CD4-positive, alpha-beta memory T cell (primary cell): ENCODE measurements around the gene OTOP2. TPM values are rescaled to one million over a fixed set of nuclear protein-coding genes. Genes with fewer than 3 reads are reported as not detected.
A peak's percentile ranks its signal among the peaks of the same experiment; 100 is the strongest.

ENCODE experiments used
- CTCF ChIA-PET: fragments of 350-600 bp; sonication (Branson Sonifier 250); formaldehyde crosslinking; loops from one replicate; lab custom pipeline; 2021; ENCODE audit warnings: inconsistent platforms; ENCODE audit not compliant: partially characterized antibody; lab: Charles Lee
- POLR2A ChIA-PET: fragments of 350-600 bp; sonication (Branson Sonifier 250); formaldehyde crosslinking; loops from one replicate; lab custom pipeline; 2021; ENCODE audit not compliant: partially characterized antibody; lab: Charles Lee
- DNase-seq, 5 donors: peaks; one replicate each; pipeline versions ENCODE4 v3.0.0 to v3.0.0-alpha.2; 2020 to 2022; ENCODE audit warnings: mixed read lengths in 1 of 5
- H3K27ac ChIP-seq: one replicate; pipeline ENCODE4 v1.7.0; 2013; ENCODE audit warnings: low read depth, low read length
- H3K27me3 ChIP-seq: 2 replicates; pipeline ENCODE4 v1.7.0; 2013; ENCODE audit warnings: mild to moderate bottlenecking, low read length, moderate library complexity; ENCODE audit not compliant: insufficient read depth
- H3K36me3 ChIP-seq: 2 replicates; pipeline ENCODE4 v1.7.0; 2013; ENCODE audit warnings: mild to moderate bottlenecking, low read length, moderate library complexity; ENCODE audit not compliant: insufficient read depth
- H3K4me1 ChIP-seq: 2 replicates; pipeline ENCODE4 v1.7.0; 2013; ENCODE audit warnings: mild to moderate bottlenecking, low read length, moderate library complexity; ENCODE audit not compliant: insufficient read depth
- H3K4me3 ChIP-seq, 2 donors: one replicate each; pipeline ENCODE4 v1.7.0; 2013; ENCODE audit warnings: low read length in 2 of 2, mild to moderate bottlenecking in 1 of 2
- H3K9me3 ChIP-seq, 2 donors: one replicate each; pipeline ENCODE4 v1.7.0; 2013; ENCODE audit warnings: low read length in 2 of 2, control low read depth in 1 of 2; ENCODE audit not compliant: control insufficient read depth in 1 of 2
- H3K27ac Mint-ChIP-seq, 7 donors: one replicate each; pipeline ENCODE4 v1.8.0; 2020 to 2021; ENCODE audit warnings: mixed read lengths in 7 of 7, mild to moderate bottlenecking in 6 of 7, inconsistent platforms in 3 of 7, moderate library complexity in 3 of 7
- H3K27me3 Mint-ChIP-seq, 2 donors: one replicate each; pipeline ENCODE4 v1.8.0; 2020 to 2021; ENCODE audit warnings: mixed read lengths in 2 of 2
- H3K36me3 Mint-ChIP-seq, 2 donors: one replicate each; pipeline ENCODE4 v1.8.0; 2020 to 2021; ENCODE audit warnings: mixed read lengths in 2 of 2, inconsistent platforms in 1 of 2, mild to moderate bottlenecking in 1 of 2
- H3K4me1 Mint-ChIP-seq, 4 donors: one replicate each; pipeline ENCODE4 v1.8.0; 2020 to 2021; ENCODE audit warnings: mixed read lengths in 4 of 4, mild to moderate bottlenecking in 1 of 4
- H3K4me3 Mint-ChIP-seq, 8 donors: one replicate each; pipeline ENCODE4 v1.8.0; 2020 to 2021; ENCODE audit warnings: mixed read lengths in 8 of 8, mild to moderate bottlenecking in 7 of 8, moderate library complexity in 6 of 8, inconsistent platforms in 3 of 8
- H3K9me3 Mint-ChIP-seq, 8 donors: one replicate each; pipeline ENCODE4 v1.8.0; 2020 to 2021; ENCODE audit warnings: mixed read lengths in 8 of 8, mild to moderate bottlenecking in 5 of 8, inconsistent platforms in 3 of 8, moderate library complexity in 1 of 8
- intact Hi-C: fragments of 100-400 bp; cut with micrococcal nuclease; formaldehyde crosslinking; loops from one replicate; pipeline ENCODE4 v1.15.1; 2023
- polyA plus RNA-seq, 2 donors: library from polyadenylated mRNA; unstranded; fragments of 300-500 nt; fragmentation: Illumina TruSeq; gene quantifications; one replicate each; pipeline ENCODE4 v1.2.3, GENCODE V29; 2021
- total RNA-seq, 2 experiments: library from RNA; stranded (reverse); gene quantifications; one replicate each; pipeline ENCODE4 v1.2.3, GENCODE V29; 2021

The OTOP2 gene
- total and polyA plus RNA-seq, 4 experiments from 2014 or later, result not detected

DNA sequence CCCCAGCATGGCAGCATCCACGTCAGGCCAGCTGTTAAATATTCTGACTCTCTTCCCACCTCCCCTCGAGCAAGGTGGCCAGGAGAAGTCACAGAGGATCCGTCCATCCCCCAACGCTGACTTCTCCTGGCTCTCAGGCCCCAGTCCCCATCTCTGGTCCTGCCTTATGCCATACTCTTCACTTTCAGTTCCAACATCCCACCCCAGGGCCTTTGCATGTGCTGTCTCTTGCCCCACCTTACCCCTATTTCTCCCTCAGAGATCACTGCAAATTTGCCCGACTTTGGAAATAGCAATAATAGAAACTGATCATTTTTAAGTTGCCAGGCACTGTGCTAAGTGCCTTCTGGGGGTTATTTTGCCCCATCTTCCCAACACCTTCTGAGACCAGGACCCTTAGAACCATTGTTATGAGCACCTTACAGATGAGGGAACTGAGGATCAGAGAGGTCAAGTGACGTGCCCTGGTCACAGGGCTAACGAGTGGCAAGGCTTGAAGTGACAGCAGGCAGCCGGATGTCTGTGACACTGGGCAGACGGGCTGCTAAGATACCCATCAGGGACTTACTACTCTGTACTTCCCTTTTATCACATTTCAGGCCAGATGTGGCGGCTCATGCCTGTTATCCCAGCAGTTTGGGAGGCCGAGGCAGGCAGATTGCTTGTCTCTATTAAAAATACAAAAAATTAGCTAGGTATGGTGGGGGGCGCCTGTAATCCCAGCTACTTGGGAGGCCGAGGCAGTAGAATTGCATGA lies 30.8 kb downstream of the OTOP2 start:
- H3K27ac ChIP-seq, result no peak overlapping the region
- H3K36me3 Mint-ChIP-seq, result no peaks in the 10 kb centered on the region
- H3K4me3 Mint-ChIP-seq, result no peak overlapping the region
- peak overlapping the region in 1 of 7 donors; percentile 35 for H3K27ac Mint-ChIP-seq
- H3K27me3 Mint-ChIP-seq, result no peaks in the 10 kb centered on the region
- no peak overlapping the region for H3K4me3 ChIP-seq
- intact Hi-C loops, result no loop called here
- ChIA-PET CTCF (interaction anchor here (1.7 kb wide), 1 partner anchor 159 kb away, joined by 5 read pairs; no protein-coding TSS in a partner anchor), POLR2A (no interaction called here)
- H3K9me3 Mint-ChIP-seq, result no peaks in the 10 kb centered on the region
- no peaks in the 10 kb centered on the region for H3K27me3 ChIP-seq
- no peaks in the 10 kb centered on the region for H3K9me3 ChIP-seq
- no peaks in the 10 kb centered on the region for H3K36me3 ChIP-seq
- peaks cover 0 to 6% (median 1%) of the 10 kb centered on the region in 4 donors for H3K4me1 Mint-ChIP-seq
- no peaks in the 10 kb centered on the region for H3K4me1 ChIP-seq
- DNase-seq, result no peak

DNA sequence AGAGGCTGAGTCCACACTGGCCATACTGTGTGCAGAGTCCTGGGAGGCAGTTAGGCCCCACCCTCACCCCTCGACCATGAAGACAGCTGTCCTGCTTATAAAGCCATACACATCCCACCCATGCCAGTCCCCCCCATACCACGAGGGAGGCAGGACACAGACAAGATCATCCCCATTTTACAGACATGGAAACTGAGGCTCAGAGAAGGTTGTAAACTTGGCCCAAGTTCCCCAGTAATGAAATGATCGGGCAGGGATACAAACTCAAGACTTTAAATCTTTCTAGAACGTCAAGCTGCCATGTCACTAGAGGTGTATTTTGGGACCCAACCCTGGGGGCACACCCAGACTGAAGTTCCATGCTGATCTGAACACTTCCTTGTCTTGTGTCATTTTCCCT lies 32.0 kb downstream of the OTOP2 start:
- Mint-ChIP-seq H3K36me3 (no peaks in the 10 kb centered on the region), H3K9me3 (no peaks in the 10 kb centered on the region), H3K4me3 (no peak overlapping the region), H3K4me1 (peaks cover 1 to 13% (median 4%) of the 10 kb centered on the region in 4 donors), H3K27ac (no peak overlapping the region), H3K27me3 (no peaks in the 10 kb centered on the region)
- DNase-seq, result no peak
- no peaks in the 10 kb centered on the region for H3K36me3 ChIP-seq
- ChIA-PET POLR2A (no interaction called here), CTCF (interaction anchor here (1.4 to 6.6 kb wide), 4 partner anchors 16 to 234 kb away, joined by 3 to 80 read pairs (median 18); partner anchors contain the start of genes HID1, OTOP2 and USH1G)
- H3K4me3 ChIP-seq, result no peak overlapping the region
- intact Hi-C loops, result no loop called here
- H3K4me1 ChIP-seq, result no peaks in the 10 kb centered on the region
- no peaks in the 10 kb centered on the region for H3K9me3 ChIP-seq
- H3K27ac ChIP-seq, result no peak overlapping the region
- H3K27me3 ChIP-seq, result no peaks in the 10 kb centered on the region

DNA sequence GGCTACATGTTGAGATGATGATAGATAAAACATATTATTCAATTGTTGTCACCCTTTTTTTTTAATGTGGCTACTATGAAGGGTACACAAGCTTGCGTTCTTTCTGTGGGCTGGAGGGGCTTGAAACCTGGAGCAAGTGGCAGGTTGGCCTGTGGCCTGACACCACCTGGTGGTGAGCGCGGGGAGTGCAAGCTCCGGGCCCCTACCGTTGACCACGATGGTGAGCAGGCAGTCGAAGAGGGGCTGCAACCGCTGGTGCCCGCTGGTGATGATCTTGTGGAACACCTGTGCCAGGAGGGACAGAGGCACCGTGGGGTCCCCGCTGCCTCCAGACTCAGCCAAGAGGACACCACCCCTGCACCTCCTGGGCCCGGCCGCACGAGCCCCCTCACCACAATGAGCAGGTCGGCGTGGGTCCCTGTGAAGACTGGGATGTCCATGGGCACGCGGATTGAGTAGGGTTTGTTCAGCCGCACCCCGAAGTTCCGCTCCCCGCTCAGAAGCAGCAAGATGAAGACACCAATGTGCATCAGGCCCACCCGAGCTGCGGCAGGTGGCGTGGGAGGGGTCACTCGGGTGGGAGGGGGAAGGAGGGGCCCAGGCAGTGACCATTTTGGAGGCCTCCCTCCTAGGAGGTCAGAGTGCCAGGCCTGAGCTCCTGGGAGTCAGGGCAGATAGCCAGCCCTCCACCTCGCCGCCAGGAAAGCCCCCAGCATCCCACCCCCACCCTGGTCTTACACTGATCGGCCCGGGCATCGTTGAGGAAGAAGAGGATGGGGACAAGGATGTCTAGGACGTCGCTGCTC lies 34.1 kb downstream of the OTOP2 start:
- ChIA-PET POLR2A (no interaction called here), CTCF (interaction anchor here (0.7 to 6.6 kb wide), 23 partner anchors 9 to 301 kb away, joined by 3 to 80 read pairs (median 4); partner anchors contain the start of genes HID1, MRPL58, NUP85 and OTOP2)
- no peaks in the 10 kb centered on the region for H3K9me3 ChIP-seq
- peak; percentile 62 to 76 (median 66) for DNase-seq
- Mint-ChIP-seq H3K27ac (no peak overlapping the region), H3K36me3 (no peaks in the 10 kb centered on the region), H3K27me3 (no peaks in the 10 kb centered on the region), H3K4me1 (peaks cover 4 to 13% (median 8%) of the 10 kb centered on the region in 4 donors), H3K4me3 (no peak overlapping the region), H3K9me3 (no peaks in the 10 kb centered on the region)
- no peak overlapping the region for H3K4me3 ChIP-seq
- peaks cover 6% of the 10 kb centered on the region for H3K4me1 ChIP-seq
- intact Hi-C loops, result loop anchor here (1.0 kb wide), 2 partner anchors 35 to 167 kb away; partner anchors contain the start of gene USH1G
- H3K27ac ChIP-seq, result no peak overlapping the region
- no peaks in the 10 kb centered on the region for H3K27me3 ChIP-seq
- H3K36me3 ChIP-seq, result no peaks in the 10 kb centered on the region

DNA sequence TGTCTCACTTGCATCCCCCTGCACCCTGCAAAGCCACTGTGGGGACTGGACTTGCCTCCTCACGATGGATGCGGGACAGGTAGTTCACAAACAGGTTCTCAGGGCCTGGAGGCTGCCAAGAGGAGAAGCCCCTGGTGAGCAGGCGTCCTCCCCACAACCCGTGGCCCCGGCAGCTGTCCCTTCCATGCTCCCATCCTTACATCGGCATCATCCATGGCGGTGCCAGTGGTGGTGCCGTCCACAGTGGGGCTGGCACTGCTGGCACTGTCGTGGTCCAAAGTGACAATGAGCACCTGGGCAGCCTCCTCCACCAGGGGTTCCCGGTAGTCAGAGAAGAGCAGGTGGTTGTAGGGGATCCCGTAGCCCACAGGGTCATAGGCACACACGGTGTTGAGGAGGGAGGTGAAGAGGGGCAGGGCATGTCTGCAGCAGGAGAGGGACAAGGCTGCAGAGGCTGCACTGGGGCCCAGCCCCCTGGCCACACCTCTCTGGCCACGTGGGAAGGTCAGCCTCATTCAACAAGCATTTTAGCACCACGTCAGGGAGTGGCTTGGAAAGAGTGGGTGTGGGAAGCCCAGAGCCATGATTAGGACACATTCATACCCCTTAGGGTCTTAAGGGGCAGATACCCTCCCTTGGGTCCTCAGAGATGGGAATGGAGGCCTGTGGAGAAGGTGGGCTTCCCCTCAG lies 35.9 kb downstream of the OTOP2 start:
- Mint-ChIP-seq H3K4me1 (peaks cover 4 to 13% (median 8%) of the 10 kb centered on the region in 4 donors), H3K9me3 (no peaks in the 10 kb centered on the region), H3K4me3 (no peak overlapping the region), H3K36me3 (no peaks in the 10 kb centered on the region), H3K27me3 (no peaks in the 10 kb centered on the region), H3K27ac (peak overlapping the region in 2 of 7 donors; percentile 41 to 54)
- Histone ChIP-seq H3K27me3 (no peaks in the 10 kb centered on the region), H3K9me3 (no peaks in the 10 kb centered on the region), H3K4me3 (no peak overlapping the region), H3K27ac (no peak overlapping the region), H3K4me1 (peaks cover 6% of the 10 kb centered on the region), H3K36me3 (no peaks in the 10 kb centered on the region)
- intact Hi-C loops, result loop anchor here (10.0 kb wide), 1 partner anchor 455 kb away; no protein-coding TSS in a partner anchor
- CTCF ChIA-PET, result interaction anchor here (0.7 to 6.6 kb wide), 24 partner anchors 9 to 452 kb away, joined by 3 to 107 read pairs (median 10); partner anchors contain the start of genes ARMC7, HID1, MRPL58 and OTOP2
- no peak for DNase-seq
- POLR2A ChIA-PET, result interaction anchor here (2.0 to 3.1 kb wide), 2 partner anchors 11 to 52 kb away, joined by 8 to 20 read pairs; partner anchors contain the start of gene MRPL58

DNA sequence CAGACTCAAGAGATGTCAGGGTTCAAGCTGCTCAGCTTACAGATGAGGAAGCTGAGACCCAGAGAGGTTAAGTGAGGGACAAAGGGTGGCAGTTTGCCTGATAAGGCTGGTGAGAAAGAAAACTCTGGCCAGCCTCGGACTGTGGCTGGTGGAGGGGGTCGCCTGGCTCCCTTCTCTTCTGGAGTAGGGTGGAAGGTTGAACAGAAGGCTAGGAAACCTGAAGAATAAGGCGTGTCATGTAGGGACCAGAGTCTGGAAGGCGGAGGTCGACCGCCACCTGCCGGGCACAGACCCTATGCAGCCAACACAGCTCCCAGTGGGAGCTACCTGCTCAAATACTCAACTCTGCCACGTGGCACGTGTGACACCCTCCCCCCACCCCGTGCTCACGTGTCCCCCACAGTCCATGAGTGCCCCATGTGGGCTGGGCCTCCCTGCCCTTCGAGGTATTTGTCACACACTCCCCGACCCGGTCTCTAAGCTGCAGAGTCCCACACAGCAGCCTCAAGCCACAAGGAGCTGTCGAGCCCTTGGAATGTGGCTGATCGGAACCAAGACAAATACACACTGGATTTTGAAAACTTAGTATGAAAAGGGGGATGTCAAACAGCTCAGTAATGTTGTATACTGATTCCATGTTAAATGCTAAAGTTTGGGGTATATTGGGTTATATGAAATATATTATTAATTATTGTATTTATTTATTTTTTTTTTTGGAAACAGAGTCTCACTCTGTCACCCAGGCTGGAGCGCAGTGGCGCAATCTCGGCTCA lies 36.7 kb downstream of the OTOP2 start:
- peak; percentile 25 to 64 (median 33) for DNase-seq
- Histone ChIP-seq H3K27me3 (no peaks in the 10 kb centered on the region), H3K27ac (no peak overlapping the region), H3K4me1 (peaks cover 6% of the 10 kb centered on the region), H3K4me3 (no peak overlapping the region), H3K9me3 (no peaks in the 10 kb centered on the region), H3K36me3 (no peaks in the 10 kb centered on the region)
- H3K9me3 Mint-ChIP-seq, result no peaks in the 10 kb centered on the region
- intact Hi-C loops, result loop anchor here (1.0 to 10.0 kb wide), 8 partner anchors 46 to 454 kb away; partner anchors contain the start of genes ARMC7 and MRPL58
- ChIA-PET CTCF (interaction anchor here (0.7 to 6.6 kb wide), 58 partner anchors 9 to 495 kb away, joined by 3 to 107 read pairs (median 5); partner anchors contain the start of genes ARMC7, CDR2L, HID1 and MIF4GD), POLR2A (interaction anchor here (1.0 to 3.1 kb wide), 11 partner anchors 10 to 452 kb away, joined by 3 to 20 read pairs (median 6); partner anchors contain the start of genes CDR2L, MIF4GD, MRPL58 and SLC16A5)
- H3K27me3 Mint-ChIP-seq, result no peaks in the 10 kb centered on the region
- H3K4me1 Mint-ChIP-seq, result peaks cover 4 to 13% (median 8%) of the 10 kb centered on the region in 4 donors
- no peaks in the 10 kb centered on the region for H3K36me3 Mint-ChIP-seq
- peak overlapping the region in 3 of 7 donors; percentile 41 to 54 (median 48) for H3K27ac Mint-ChIP-seq
- H3K4me3 Mint-ChIP-seq, result no peak overlapping the region
